ENCODE measurements around the gene ENPP1. TPM values are rescaled to one million over a fixed set of nuclear protein-coding genes. Genes with fewer than 3 reads are reported as not detected.

ENPP1 gene
- total and polyA plus RNA-seq, 2 donors (not counting 1 experiment from before 2014, with no cell fraction given) = 0.13 to 0.42 TPM

Small RNA genes lying within 50 kb of the gene (small RNA-seq; reads per million reads assigned to genes)
- gene MIR548H5 (ENCODE audit: insufficient read length, low read depth, low replicate concordance) (not detected), gene SELENOKP2 (ENCODE audit: insufficient read length, low read depth, low replicate concordance) (not detected)

Other genes starting within 250 kb of the ENPP1 start
- gene ARG1, start 234.8 kb upstream of the ENPP1 start, total RNA-seq = not detected in 2 replicates
- gene ARG1, start 234.8 kb upstream of the ENPP1 start, polyA plus RNA-seq = not detected in 2 replicates
- 55.4 and 57.1 TPM in 2 replicates for gene MED23, start 179.8 kb upstream of the ENPP1 start, total RNA-seq
- 22.7 and 31.5 TPM in 2 replicates for gene MED23, start 179.8 kb upstream of the ENPP1 start, polyA plus RNA-seq
- gene ENPP3, start 170.7 kb upstream of the ENPP1 start, total RNA-seq = 0.25 and 0.58 TPM in 2 replicates
- 0.18 and 0.27 TPM in 2 replicates for gene ENPP3, start 170.7 kb upstream of the ENPP1 start, polyA plus RNA-seq
- gene OR2A4, start 106.6 kb upstream of the ENPP1 start, total RNA-seq = not detected in 2 replicates
- gene OR2A4, start 106.6 kb upstream of the ENPP1 start, polyA plus RNA-seq = not detected in 2 replicates
- not detected in 2 replicates for gene CTAGE9, start 97.0 kb upstream of the ENPP1 start, total RNA-seq
- gene CTAGE9, start 97.0 kb upstream of the ENPP1 start, polyA plus RNA-seq = not detected in 2 replicates
- 0.81 and 1.0 TPM in 2 replicates for gene CCN2, start 143.4 kb downstream of the ENPP1 start, total RNA-seq
- 0.58 and 1.3 TPM in 2 replicates for gene CCN2, start 143.4 kb downstream of the ENPP1 start, polyA plus RNA-seq